GM19467 (cell line): ENCODE results near the gene KLK14.

ENCODE experiments used
- ATAC-seq: cut with Tn5 transposase; IDR thresholded peaks from one replicate; pipeline ENCODE4 v1.9.1; 2021; ENCODE audit warnings: mild to moderate bottlenecking, moderate library complexity; ENCODE audit not compliant: unreplicated experiment

KLK14 gene

DNA sequence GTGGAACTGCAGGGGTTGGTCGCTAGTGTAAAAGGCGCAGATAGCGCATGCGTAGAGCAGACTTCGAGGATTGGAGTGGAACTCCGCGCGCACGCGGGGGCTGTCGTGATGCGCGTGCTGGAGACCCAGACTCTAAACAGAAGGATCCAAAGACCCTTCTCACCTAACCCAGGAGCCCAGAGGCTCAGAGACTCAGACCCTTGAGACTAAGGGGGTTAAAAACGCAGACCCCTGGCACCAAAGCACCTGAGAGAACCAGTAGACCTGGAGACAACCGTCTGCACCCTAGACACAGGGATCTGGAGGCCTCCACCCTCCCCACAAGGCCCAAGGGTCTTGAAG lies 26.1 kb upstream of the KLK14 start:
- peak; percentile 17 for ATAC-seq

- ATAC-seq, result peak; percentile 92
These were observed 25.5 kb upstream of the KLK14 start, which contains the start of gene CTU1 for GRCh38 chr19:51108066-51108804. Gene CTU1 (minus strand): TSS chr19:51108409. CDS start chr19:51104569, 3,840 bp downstream.

DNA sequence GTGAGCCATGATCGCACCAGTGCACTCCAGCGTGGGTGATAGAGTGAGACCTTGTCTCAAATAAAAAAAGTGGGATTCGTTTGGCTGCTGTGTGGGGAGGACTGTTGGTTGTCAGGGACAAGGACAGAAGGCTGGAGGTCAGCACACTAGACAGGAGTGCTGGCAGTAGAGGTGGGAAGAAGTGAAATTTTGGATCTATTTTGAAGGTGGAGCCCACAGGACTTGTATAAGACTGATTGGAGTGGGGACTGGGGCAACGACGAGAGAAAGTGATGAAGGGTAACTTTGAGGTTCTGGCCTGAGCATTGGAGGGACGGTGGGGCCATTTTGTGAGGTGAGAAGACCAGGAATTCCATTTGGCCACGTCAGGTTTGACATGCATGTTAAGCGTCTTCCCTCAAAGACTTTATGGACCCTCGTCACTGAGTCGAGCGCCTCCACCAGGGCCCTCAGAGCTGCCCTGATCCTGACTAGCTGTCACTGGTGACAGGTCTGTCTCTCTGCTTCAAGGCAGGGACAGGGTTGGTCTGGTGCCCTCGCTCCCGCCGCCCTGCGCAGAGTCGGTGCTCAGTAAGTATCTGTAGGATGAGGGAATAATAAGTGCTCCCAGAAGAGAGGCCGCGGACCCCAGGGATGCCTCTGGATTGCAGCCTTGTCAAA lies 24.8 kb upstream of the KLK14 start:
- no peak for ATAC-seq

DNA sequence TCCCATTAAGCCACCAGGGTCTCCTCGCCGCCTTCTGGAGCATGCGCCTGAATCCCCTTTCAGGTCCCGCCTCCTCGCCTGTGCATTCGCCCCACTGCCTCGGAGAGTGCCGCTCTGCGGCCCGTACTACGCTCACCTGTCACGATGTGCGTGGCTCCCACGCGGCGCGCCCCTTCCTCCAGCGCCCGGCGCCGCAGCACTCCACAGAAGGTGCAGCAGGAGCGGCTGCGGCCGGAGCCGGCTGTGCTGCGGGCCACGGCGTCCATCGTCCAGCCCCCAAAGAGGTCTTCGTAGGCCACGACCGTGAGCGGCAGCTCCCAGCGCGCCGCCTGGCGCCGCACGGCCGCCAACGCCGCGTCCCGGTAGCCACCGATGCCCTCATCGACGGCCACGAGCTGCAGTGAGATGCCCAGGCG lies 21.2 kb upstream of the KLK14 start:
- no peak for ATAC-seq

GRCh38 chr19:51102991-51103390 lies 20.3 kb upstream of the KLK14 start:
- no peak for ATAC-seq

DNA sequence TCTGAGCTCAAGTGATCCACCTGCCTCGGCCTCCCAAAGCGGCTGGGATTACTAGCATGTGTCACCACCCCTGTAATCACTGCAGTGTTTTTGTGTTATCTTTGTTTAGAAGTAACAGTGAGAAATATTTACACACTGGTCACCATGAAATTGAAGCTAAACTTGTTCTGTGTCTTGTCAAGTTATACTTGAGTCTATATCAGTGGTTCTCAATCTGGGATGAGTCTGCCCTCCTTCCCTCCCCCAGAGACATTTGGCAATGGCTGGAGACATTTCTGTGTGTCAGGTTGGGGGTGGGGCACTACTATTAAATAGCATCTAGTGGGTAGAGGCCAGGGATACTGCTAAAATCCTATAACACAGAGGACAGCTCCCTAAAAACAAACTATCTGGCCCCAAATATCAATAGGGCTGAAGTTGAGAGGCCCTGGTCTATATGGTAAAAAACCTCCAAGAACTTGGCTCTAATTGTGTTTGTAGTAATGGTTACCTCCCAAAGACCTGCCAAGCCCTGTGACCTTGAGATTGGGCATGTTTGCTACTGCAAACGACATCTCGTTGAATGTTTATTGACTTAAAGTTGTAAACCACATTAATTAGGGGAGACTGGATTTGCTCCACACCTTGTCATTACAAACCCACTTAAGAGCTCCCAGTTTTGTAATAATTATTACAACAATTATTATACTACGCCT lies 18.6 kb upstream of the KLK14 start:
- ATAC-seq, result no peak

DNA sequence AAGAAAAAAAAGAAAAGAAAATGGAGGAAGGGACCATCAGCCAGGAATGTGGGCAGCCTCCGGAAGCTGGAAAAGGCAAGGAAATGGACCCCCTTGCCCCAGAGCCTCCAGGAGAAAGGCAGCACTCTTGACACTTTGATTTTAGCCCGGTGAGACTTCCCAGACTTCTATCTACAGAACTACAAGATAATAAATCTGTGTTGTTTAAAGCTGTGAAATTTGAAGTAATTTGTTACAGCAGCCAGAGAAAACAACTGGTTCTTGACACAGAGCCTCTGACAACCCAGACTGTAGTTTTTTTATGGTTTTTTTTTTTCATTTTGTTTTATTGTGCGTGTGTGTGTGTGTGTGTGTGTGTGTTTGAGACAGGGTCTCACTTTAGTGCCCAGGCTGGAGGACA lies 17.9 kb upstream of the KLK14 start:
- no peak for ATAC-seq

- no peak for ATAC-seq
These were observed 16.3 kb upstream of the KLK14 start for GRCh38 chr19:51099047-51099382.

GRCh38 chr19:51098365-51099046 lies 15.8 kb upstream of the KLK14 start:
- no peak for ATAC-seq

DNA sequence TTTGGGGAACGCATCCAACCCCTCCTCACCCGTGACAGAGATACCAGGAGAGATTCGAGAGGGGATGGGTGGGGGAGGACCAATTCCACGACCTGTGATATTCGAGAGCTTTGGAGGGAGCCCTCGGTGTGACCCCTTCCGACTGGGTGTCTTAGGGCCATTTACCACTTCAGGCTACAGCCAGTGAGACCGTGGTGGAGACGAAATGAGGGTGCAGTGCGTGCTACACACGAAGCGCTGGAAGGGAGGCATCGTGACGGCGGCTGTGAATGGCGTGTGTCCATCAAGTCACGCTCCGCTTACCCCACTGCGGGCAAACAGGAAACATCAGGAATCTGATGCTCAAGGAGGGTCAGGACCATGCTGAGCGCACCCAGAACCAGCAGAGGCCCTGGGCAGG lies 15.1 kb upstream of the KLK14 start:
- no peak for ATAC-seq

GRCh38 chr19:51097166-51097738 lies 14.6 kb upstream of the KLK14 start:
- no peak for ATAC-seq

GRCh38 chr19:51096473-51097165 lies 13.9 kb upstream of the KLK14 start:
- no peak for ATAC-seq

DNA sequence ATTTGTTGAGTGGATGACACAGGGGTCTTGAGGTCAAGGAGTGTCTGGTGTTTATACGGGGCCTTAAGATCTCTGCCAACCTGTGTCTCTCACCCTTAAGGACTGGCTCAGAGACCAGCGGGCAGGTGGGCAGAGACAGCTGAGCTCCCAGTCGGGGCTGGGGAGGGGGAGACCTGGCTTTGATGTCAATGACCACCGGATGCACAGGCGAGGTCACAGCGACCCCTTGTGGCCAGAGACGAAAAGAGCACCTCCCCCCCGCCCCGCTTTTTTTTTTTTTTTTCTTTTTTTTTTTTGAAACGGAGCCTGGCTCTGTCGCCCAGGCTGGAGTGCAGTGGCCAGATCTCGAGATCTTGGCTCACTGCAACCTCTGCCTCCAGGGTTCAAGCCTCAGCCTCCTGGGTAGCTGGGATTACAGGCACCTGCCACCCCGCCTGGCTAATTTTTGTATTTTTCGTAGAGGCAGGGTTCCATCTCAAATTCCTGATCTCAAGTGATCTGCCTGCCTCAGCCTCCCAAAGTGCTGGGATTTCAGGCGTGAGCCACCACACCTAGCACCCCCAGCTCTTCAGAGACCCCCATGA lies 12.1 kb upstream of the KLK14 start:
- no peak for ATAC-seq

DNA sequence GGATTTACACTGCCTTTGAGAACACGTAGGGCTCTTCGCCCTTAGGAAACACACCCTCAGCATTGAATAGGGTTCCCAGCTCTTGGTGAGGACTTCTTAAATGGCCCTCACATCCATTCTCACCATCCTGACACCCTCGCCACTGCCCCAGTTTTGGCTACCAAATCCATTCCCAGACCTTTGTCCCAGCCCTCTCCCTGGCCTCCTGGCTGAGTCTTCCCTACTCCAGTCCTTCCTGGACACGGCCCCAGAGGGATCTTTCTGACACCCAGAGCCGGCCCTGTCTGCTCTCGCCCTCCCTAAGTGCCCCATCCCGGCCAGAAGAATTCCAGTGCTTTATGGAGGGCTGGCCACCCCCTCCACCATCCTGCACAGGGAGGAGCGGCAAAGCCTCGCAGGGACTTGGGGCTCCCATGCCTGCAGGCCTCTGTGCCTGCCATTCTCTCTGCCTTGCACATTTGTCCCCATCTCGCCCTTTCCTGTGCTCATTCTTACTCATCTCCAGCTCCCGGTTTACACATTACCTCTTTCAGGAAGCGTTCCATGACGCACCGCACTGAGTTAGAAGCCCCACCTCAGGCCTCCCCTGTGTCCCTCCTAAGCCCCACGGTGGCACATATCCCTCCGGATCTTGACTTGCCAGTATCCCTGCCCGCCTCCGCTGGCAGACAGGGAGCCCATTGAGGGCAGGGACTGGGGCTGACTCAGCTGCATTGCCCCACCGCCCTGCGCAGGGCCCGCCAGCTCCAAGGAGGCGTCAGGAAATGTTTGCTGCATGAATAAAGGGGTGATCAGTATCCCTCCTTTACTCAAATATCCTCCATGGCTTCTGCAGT lies 11.0 kb upstream of the KLK14 start:
- ATAC-seq, result no peak

GRCh38 chr19:51093101-51093500 lies 10.4 kb upstream of the KLK14 start:
- no peak for ATAC-seq

DNA sequence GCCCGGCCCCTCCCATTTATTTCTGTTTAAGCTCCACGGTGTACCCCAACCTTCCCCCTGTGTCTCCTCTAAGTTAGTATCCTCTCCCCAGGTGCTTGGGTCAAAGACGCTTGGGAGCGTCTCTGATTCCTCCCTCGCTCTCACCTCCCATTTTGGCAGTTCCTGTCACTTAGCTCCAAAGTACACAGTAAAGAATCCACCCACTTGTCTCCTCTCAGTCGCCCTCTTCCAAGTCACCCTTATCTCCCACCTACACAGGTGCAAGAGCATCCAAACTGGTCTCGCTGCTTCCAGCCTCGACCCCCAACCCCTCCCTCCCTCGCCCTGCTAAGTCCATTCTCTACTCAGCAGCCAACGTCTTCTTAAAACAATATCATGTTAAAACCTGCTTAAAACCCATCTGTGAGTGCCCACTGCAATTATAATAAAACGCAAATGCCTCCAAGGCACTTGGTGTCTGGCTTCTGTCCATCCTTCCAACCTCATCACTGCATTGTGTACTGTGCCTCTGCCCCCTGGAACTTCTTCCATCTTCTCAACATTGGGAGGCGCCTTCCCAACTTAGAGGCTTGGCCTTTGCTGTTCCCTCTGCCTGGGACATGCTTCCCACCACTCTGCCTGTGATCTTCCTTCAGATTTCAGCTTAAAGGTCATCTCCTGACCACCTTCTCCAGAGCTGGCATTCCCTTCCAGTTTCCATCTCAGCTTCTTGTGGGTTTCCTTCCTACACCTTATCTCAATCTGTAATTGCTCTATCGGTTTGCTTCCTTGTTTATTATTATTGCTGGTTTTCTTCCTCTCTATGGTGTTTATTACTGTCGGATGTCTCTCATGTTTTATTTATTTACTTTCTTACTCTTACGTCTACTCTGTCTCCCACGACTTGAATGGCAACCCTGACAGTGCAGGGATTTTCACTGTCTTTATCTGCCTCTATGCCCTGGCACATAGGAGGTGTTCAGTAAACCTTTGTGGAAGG lies 9.5 kb upstream of the KLK14 start:
- no peak for ATAC-seq

- no peak for ATAC-seq
These were observed 8.4 kb upstream of the KLK14 start for GRCh38 chr19:51091126-51091525.

GRCh38 chr19:51090471-51090870 lies 7.8 kb upstream of the KLK14 start:
- no peak for ATAC-seq
